NCI-H1417 (cell line): ENCODE data around the gene ECE2.

Experiments used
- DNase-seq, 3 experiments: peaks; one replicate each; lab custom pipeline; 2025; lab: John Stamatoyannopoulos, UW

The ECE2 gene

DNA sequence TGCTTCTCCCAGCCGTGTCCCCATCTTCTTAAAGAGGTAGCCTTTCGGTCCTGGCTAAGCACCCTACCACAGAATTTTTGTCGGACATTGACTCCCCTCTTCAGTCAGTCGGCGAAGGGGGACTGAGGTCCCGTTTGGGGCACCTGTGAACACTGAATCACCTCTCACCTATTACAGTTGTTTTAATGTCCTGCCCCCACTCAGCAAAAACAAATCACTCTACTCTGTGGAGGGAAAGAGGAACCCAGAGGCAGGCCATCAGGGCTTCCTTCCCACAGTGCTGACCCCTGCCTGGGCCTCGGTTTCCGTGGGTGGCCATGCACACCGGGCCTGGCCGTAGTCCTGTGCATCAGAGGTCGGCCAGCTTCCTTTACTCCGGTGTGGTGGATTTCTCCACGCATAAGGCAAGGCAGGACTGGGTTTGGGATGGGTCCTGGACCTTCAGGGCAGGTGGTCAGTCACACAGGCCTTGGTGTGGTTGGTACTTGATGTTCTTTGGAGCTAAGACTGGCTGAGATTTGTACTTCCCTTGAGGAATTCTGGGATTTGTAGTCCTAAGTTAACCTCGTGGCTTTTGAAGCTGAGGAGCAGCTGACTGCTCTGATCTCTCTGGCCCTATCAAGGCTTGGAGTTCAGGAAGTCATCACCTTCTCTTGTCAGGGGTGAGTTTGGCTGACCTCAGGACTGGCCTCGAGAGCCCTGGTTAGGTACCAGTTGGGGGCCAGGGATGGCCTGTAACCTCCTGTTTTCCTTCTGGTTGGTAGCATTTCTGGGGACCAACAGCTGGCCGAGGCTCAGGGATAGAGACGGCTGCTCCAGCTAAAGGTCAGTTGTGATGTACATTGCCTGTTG lies 61.0 kb downstream of the ECE2 start:
- DNase-seq: peak in 2 of 3 experiments; percentile 43 to 68

DNA sequence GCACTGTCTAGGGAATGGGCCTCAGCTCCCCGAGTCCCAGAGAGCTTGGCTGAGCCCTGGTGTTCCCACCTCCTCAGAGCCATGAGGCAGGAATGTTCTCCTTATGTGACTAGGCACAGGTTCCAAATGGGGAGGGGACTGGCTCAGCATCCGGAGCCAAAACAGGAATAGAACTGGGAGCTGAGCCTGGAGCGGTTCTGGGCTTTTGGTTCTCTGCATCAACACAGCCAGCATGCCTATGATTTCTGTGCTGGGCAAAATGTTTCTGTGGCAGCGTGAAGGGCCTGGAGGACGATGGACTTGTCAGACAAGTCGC lies 61.5 kb downstream of the ECE2 start, which contains the start of gene FAM131A:
TSS of gene FAM131A (plus strand) at position 202 of the 316 bp plus-strand sequence. CDS start at position 233, 31 bp downstream.
- DNase-seq: peak in 1 of 3 experiments; percentile 27

DNA sequence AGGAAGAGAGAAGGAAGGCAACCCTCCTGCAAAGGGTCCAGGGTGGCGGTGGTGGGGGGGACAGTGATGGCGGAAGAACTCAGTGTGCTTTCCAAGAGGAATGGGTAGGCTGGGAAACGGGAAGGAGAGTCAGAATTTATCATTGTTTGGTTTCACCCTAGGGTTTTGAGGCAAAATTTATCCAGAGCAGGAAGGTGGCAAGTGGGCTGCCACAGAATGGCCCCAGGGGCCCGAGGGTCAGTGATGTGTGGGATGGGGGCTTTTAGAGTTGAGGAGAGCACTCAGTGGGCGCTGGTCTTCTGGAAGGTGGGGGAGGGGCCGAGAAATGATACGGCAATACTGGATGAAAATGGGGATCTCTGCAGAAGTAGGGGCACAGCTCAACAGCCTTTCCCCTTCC lies 62.2 kb downstream of the ECE2 start:
- DNase-seq: no peak

DNA sequence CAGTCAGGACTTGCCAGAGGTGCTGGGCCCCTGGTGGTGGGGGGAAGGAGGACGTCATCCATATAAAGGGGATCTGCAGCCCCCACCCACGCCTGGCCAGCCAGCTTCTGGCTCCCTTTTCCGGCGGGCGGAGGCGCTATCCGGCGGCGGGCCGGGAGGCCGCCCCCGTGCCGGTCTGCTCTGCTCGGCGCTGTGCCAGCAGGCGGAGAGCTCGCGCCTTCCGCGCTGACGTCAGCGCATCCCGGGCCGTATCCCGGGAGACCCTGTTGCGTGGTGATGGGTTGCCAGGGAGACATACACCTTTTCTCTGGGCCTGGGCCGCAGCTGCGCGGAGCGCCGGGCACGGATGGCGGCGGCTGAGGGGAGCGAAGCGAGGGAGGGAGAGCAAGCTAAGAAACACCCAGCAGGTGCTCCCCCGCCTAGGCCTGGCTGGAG lies 62.7 kb downstream of the ECE2 start:
- DNase-seq: peak; percentile 92 to 99 (median 98)

DNA sequence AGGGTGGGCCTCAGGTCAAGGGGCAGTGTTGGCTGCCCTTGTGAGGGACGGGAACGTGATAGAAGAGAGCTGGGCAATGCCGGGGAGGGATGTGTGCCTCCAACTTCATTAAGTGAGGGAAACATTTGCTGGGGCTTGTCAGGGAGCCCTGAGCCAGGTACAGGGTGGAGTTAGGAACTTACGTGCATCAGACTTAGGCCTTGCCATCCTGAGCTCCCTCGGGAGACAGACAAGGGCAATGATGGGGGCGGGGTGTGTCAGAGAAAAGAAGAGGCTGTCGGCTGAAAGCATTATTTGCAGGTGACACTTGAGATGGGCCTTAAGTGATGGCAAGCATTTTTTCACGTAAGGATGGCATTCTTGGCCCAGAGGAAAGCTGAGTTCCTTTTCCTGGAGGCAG lies 63.2 kb downstream of the ECE2 start:
- DNase-seq: peak in 2 of 3 experiments; percentile 78 to 93

DNA sequence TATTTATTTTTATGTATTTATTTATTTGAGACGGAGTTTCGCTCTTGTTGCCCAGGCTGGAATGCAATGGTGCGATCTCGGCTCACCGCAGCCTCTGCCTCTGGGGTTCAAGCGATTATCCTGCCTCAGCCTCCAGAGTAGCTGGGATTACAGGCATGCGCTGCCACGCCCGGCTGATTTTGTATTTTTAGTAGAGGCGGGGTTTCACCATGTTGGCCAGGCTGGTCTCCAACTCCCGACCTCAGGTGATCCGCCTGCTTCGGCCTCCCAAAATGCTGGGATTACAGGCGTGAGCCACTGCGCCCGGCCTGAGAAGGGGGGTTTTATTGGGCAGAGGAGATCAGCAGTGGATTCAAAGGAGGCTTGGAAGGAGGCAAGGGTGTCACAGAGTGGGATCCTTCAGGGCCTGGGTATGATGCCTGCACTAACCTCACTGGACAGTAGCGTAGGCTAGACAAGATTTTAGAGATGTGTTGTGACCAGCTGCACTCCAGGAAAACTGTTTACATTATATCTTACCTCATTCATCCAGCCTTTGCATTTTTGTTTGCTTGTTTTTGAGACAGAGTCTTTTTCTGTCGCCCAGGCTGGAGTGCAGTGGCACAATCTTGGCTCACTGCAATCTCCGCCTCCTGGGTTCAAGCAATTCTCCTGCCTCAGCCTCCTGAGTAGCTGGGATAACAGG lies 63.8 kb downstream of the ECE2 start:
- peak in 2 of 3 experiments; percentile 19 to 47 for DNase-seq

- DNase-seq: peak in 1 of 3 experiments; percentile 61
Observed at GRCh38 chr3:184341925-184342324, 66.1 kb downstream of the ECE2 start.
